GM19025 (cell line): ENCODE results near the gene LIMCH1.
"Not testable (repeated sequence)": the region's sequence is repeated elsewhere in the genome, so short reads cannot be mapped to it uniquely, and the experiment has no call there.

ENCODE experiments used
- ATAC-seq: cut with Tn5 transposase; IDR thresholded peaks from one replicate; pipeline ENCODE4 v1.9.1; 2021; ENCODE audit warnings: mild to moderate bottlenecking, low read depth, moderate library complexity; ENCODE audit not compliant: unreplicated experiment

Gene LIMCH1

DNA sequence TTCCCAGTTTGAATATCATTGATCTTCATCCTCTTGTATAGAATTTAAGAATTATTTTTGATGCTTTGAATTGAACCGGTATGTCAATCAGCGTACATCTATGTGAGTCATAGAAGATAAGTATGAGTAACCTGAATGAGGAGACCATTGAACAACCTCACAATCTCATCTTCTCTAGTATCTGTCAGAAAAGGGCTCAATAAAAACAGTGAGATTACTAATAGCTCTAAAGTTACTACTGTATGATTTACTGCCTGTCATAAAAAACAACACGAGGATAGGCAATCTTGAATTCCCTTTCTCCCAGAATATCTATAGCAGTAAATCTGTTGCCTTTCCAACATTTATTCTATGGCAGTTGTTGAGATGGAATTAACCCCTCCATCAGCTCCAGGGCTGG lies 174.5 kb downstream of the LIMCH1 start:
- no peak for ATAC-seq

- no peak for ATAC-seq
Measured at GRCh38 chr4:41713768-41714167, 175.8 kb downstream of the LIMCH1 start.

DNA sequence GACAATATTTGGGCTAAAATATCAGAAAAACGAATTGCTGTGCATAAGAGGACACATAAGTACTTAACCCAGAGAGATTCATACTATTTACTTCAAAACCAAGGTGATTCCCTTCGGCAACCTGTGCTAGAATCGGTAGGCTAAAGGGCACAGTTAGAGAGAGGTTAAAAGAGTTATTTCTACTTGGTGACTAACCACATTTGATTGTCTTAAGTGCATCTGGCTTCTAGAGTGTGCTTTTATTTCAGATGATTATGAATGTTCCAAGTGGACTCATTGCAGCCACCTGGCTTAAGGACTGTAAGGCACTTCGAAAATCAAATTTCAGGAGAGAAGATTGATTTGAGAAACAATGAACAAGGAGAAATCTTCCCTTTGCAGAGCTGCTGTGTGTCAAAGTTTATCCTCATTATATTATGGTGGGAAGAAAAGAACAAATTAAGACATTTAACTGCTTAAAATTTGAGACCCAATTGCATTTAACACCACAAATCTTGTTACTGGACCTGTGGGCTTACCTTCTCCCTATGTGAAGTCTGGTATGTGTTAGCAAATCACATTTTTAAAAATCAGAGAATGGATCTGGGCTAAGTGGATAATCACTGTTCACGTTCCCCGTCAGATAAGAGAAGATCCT lies 176.5 kb downstream of the LIMCH1 start:
- no peak for ATAC-seq

DNA sequence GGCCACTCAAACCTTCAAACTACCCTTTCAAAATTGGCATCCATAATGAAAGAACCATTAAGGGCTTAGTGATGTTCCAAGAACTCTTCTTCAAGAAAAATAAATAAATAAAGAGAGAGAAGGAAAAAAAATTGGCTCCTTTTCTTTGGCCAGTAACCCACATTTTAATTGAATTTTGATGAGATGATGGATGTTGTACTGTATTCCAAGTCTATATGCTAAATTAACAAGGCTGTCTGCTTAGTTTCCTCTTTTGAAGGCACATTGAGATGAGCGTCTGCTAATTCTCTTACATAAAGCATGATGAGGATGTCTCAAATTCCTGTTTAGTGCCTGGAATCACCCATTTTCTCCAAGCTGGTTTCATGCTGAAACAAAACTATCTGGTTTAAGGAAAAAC lies 177.2 kb downstream of the LIMCH1 start:
- ATAC-seq = no peak

- no peak for ATAC-seq
Measured at GRCh38 chr4:41718907-41719306, 180.9 kb downstream of the LIMCH1 start.

DNA sequence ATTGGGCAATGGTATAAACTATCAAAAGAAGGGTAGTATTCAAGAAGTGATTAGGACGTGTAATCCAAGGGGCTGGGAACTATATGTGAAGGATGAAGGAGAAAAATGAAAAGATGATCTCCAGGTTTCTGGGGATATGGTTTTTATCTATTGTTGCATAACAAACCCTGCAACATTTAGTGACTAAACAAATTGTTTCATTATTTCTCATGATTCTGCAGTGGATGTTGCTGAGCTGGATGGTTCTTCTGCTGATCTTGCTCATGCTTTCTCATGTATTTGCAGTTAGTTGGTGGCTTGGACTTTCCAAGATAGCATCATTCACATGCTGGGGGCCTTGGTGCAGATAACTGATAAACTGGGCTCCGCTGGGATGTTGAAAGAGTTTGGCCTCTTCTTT lies 181.5 kb downstream of the LIMCH1 start:
- no peak for ATAC-seq

DNA sequence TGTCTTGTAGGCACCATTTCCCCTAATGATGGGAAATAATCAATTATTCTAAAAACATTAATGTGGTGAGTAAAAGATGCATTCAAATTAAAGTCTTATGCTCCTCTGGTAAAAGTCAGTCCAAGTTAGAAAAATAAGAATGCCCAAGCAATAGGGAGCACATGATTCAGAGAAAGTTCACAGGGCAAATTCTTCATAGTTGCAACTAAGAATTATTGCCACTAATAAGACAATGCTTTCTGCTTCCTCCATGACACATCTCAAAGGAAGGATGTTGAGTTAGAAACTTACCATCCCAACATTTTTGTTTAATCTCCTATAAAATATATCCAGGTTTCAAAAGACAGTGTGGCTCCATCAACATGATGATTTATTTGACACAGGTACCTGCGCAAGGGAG lies 184.2 kb downstream of the LIMCH1 start:
- no peak for ATAC-seq

DNA sequence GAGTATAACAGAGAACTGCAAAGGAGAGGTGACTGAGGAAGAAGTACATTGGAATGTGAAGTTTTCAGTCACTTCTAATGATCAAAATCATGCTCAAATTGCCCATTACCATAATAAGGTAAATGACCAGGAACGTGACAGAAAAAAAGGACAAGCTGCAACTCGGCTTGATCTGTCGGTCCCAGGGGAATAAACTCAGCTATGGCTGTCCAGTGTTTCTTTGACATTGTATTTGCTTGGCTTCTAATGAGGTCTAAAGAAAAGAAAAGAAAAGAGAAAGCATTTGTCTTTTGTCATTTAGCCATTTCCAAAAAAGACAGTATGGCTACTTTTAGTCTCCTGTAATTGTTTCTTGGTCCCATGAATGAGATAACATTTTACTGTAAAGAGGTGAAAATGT lies 185.3 kb downstream of the LIMCH1 start:
- no peak for ATAC-seq

- no peak for ATAC-seq
Measured at GRCh38 chr4:41725254-41725653, 187.3 kb downstream of the LIMCH1 start.

DNA sequence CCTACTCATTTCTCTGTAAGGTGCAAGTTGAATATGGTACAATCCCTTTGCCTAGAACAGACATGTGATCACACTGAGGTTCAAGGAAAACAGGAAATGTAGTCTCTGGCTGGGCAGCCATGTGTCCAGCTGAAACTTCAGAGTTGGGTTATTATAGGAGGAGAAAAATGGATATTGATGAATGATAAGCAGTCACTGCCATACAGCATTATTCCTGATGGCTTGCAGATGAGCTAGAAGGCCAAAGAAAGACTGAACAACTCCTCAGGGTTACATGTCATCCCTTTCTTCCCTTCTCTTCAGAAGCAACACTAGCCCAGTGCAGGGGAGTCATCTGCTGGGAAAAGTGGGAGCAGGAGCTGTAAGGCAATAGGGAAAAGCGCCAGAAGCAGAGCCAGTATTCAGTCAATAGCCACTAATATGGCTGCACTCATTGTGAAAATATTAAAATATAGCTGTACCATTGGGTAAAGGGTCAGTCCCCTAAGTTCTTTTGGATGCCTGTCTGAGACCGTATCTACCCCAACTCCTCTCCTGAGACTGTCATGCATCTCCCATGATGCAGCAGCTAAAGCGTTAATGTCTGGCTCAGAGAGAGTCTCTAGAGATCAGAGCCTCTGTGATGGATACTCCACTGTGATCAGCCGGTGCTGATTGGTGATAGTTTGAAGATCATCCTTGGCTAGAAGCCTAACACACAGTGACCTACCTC lies 190.1 kb downstream of the LIMCH1 start:
- ATAC-seq = no peak

DNA sequence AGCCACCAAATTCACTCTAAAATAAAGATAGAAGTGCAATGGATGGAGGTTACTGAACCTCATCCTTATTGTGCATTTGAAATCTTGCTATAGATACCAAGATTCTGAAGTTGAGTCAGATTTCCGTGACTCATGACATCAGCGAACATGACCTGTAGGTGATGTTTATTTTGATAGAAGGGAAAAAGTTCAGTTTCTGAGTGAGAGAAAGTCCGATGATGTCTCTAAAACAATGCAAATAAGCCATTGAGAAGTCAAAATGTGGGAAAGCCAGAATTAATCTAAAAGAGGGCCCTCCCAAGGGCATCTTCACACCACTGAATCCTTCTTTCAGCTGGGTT lies 190.6 kb downstream of the LIMCH1 start:
- no peak for ATAC-seq

DNA sequence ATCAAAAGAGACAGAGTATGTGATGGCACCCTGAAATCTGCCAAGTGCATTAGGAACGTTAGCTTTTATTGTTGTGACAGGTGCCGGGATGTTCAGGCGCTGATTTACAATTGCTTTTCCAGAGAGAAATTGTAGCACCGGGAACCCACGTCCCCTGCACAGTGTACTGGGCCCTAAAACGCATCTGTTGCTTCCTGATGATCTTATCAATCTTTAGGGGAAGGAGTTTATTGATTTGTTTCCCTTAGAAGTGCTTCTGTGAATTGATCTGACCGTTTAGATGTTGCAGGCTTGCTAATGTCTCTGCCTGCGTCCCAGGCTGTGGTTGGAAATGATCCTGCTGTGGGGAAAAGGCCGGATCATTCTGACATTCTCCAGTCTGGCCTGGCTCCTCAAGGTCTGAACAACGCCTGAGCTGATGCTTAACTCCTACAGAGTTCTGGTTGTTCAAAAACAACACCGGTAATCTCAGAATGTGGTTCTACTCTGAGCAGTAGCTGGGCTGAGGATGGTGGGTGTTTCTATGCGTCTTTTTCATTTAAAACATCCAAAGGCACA lies 193.7 kb downstream of the LIMCH1 start:
- ATAC-seq = no peak

- no peak for ATAC-seq
Measured at GRCh38 chr4:41734371-41734770, 196.4 kb downstream of the LIMCH1 start.

GRCh38 chr4:41737491-41737890 lies 199.5 kb downstream of the LIMCH1 start:
- not testable (repeated sequence) for ATAC-seq

GRCh38 chr4:41741354-41741753 lies 203.4 kb downstream of the LIMCH1 start:
- ATAC-seq = no peak

- no peak for ATAC-seq
Measured at GRCh38 chr4:41744572-41745291, 206.8 kb downstream of the LIMCH1 start.

GRCh38 chr4:41745292-41746024 lies 207.5 kb downstream of the LIMCH1 start:
- ATAC-seq = no peak

DNA sequence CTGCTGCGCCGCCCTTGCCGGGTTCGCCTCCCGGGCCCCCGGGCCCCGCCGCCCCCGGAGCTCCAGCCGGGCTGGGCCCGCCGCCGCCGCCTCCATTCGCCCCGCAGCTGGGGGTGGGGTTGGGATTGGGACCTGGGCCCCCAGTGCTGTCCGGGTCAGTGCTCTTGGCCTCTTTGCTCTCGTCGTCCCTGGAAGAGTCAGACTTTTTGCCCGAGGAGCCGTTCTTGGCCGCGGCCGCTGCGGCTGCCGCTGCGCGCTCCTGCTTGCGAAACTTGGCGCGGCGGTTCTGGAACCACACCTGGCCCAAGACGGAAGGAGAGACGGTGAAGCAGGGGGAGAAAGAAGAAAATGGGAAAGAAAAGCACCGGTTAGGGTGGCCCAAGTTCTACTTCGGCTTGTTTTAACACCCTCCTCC lies 208.1 kb downstream of the LIMCH1 start:
- no peak for ATAC-seq

GRCh38 chr4:41746440-41747229 lies 208.7 kb downstream of the LIMCH1 start:
- no peak for ATAC-seq
